Prostate gland (tissue), 2 donors: Measurements from ENCODE around the gene RNF39. TPM values are rescaled to one million over a fixed set of nuclear protein-coding genes. Genes with fewer than 3 reads are reported as not detected.

Experiments
- DNase-seq: peaks from one replicate; pipeline ENCODE4 v3.0.0-alpha.2; 2019; ENCODE audit warnings: low spot score
- H3K27ac ChIP-seq, 2 donors: fragments of 200-600 bp; sonication (generic); 2 replicates each; pipeline ENCODE4 v1.5.1; 2017 to 2019
- H3K27me3 ChIP-seq: fragments of 200-600 bp; sonication (generic); replicated peaks from 2 replicates; pipeline ENCODE4 v1.5.1; 2019; ENCODE audit not compliant: insufficient read depth
- H3K36me3 ChIP-seq, 2 donors: fragments of 200-600 bp; sonication (generic); 1 replicate in 1 of 2; 2 replicates in 1 of 2; pipeline versions ENCODE4 v1.5.1 to v1.8.1; 2017 to 2019
- H3K4me1 ChIP-seq: fragments of 200-600 bp; sonication (generic); replicated peaks from 2 replicates; pipeline ENCODE4 v1.5.1; 2019
- H3K4me3 ChIP-seq, 2 donors: fragments of 200-600 bp; sonication (generic); 2 replicates each; pipeline ENCODE4 v1.5.1; 2017 to 2019
- H3K9me3 ChIP-seq: fragments of 200-600 bp; sonication (generic); 2 replicates; pipeline ENCODE4 v1.5.1; 2017
- CTCF ChIP-seq, 4 experiments: fragments of 200-600 bp in 2 of 4; fragments of 450-650 bp in 2 of 4; sonication (generic) in 2 of 4; IDR thresholded peaks; 1 replicate in 3 of 4; 2 replicates in 1 of 4; pipeline ENCODE4 v1.5.1; 2016 to 2019; ENCODE audit warnings: antibody characterized with exemption in 4 of 4, mild to moderate bottlenecking in 2 of 4, moderate library complexity in 2 of 4
- POLR2A ChIP-seq: fragments of 450-650 bp; IDR thresholded peaks from one replicate; pipeline ENCODE4 v1.6.1; 2016; ENCODE audit warnings: antibody characterized with exemption, mild to moderate bottlenecking
- POLR2AphosphoS5 ChIP-seq: sonication (generic); formaldehyde crosslinking; IDR thresholded peaks from one replicate; pipeline ENCODE4 v1.6.1; 2017; ENCODE audit warnings: antibody characterized with exemption
- WGBS: methylation state at CpG from one replicate; pipeline ENCODE4 v1.1.5; 2018; 5-methylcytosine and 5-hydroxymethylcytosine counted together
- intact Hi-C: fragments of 100-400 bp; cut with DNase I; formaldehyde crosslinking; loops from one replicate; pipeline ENCODE4 v1.14.2; 2022
- total RNA-seq, 2 donors: library from RNA; depleted of rRNA; stranded (reverse); fragments of >200 nt; gene quantifications; one replicate each; pipeline ENCODE4 v1.1.0, GENCODE V29; 2016

Gene RNF39
- total RNA-seq, 2 donors from 2014 or later, result 9.0 to 29.1 TPM

- Histone ChIP-seq H3K4me3 (peak overlapping the region; percentile 19 to 29), H3K4me1 (peaks cover 18% of the 10 kb centered on the region), H3K27me3 (no peaks in the 10 kb centered on the region), H3K9me3 (no peaks in the 10 kb centered on the region), H3K27ac (peak overlapping the region; percentile 9 to 21), H3K36me3 (no peaks in the 10 kb centered on the region)
- TF ChIP-seq POLR2A (peak; percentile 33), CTCF (IDR thresholded peaks at IDR 0.05) (peak in 1 of 4 experiments; percentile 28), POLR2AphosphoS5 (peak; percentile 62)
- DNase-seq, result peak; percentile 54
- intact Hi-C loops, result no loop called here
- under 1% methylated on average over 46 of the region's 47 CpGs for WGBS
These were observed 25.2 kb upstream of the RNF39 start for GRCh38 chr6:30100585-30101443.

GRCh38 chr6:30100154-30100553 lies 24.6 kb upstream of the RNF39 start:
- no peaks in the 10 kb centered on the region for H3K9me3 ChIP-seq
- 42% methylated on average over 8 of the region's 8 CpGs for WGBS
- DNase-seq, result no peak
- TF ChIP-seq POLR2AphosphoS5, result no peak
- no peak for TF ChIP-seq POLR2A
- TF ChIP-seq CTCF (IDR thresholded peaks at IDR 0.05), result no peak
- no peaks in the 10 kb centered on the region for H3K36me3 ChIP-seq
- H3K4me3 ChIP-seq, result peak overlapping the region in 1 of 2 donors; percentile 19
- intact Hi-C loops, result no loop called here
- peak overlapping the region in 1 of 2 donors; percentile 21 for H3K27ac ChIP-seq
- no peaks in the 10 kb centered on the region for H3K27me3 ChIP-seq
- H3K4me1 ChIP-seq, result peaks cover 19% of the 10 kb centered on the region

GRCh38 chr6:30097902-30098768 lies 22.6 kb upstream of the RNF39 start:
- Histone ChIP-seq H3K27me3 (no peaks in the 10 kb centered on the region), H3K4me1 (peaks cover 15% of the 10 kb centered on the region), H3K4me3 (no peak overlapping the region), H3K36me3 (no peaks in the 10 kb centered on the region), H3K9me3 (no peaks in the 10 kb centered on the region), H3K27ac (no peak overlapping the region)
- no peak for DNase-seq
- WGBS, result 70% methylated on average over 4 of the region's 4 CpGs
- intact Hi-C loops, result no loop called here
- TF ChIP-seq POLR2A (no peak), POLR2AphosphoS5 (no peak)

GRCh38 chr6:30096829-30097228 lies 21.3 kb upstream of the RNF39 start:
- Histone ChIP-seq H3K9me3 (no peaks in the 10 kb centered on the region), H3K27me3 (no peaks in the 10 kb centered on the region), H3K4me3 (no peak overlapping the region), H3K36me3 (no peaks in the 10 kb centered on the region), H3K4me1 (peaks cover 6% of the 10 kb centered on the region), H3K27ac (no peak overlapping the region)
- TF ChIP-seq POLR2AphosphoS5 (no peak), CTCF (IDR thresholded peaks at IDR 0.05) (no peak), POLR2A (no peak)
- DNase-seq, result no peak
- WGBS, result 13% methylated on average over 1 of the region's 1 CpG
- intact Hi-C loops, result no loop called here

- TF ChIP-seq POLR2A (no peak), POLR2AphosphoS5 (no peak), CTCF (IDR thresholded peaks at IDR 0.05) (no peak)
- peaks cover 3% of the 10 kb centered on the region for H3K4me1 ChIP-seq
- H3K27me3 ChIP-seq, result no peaks in the 10 kb centered on the region
- no peaks in the 10 kb centered on the region for H3K9me3 ChIP-seq
- H3K27ac ChIP-seq, result no peak overlapping the region
- no peak for DNase-seq
- 70% methylated on average over 4 of the region's 5 CpGs for WGBS
- H3K36me3 ChIP-seq, result no peaks in the 10 kb centered on the region
- no peak overlapping the region for H3K4me3 ChIP-seq
- intact Hi-C loops, result no loop called here
These were observed 18.5 kb upstream of the RNF39 start for GRCh38 chr6:30093951-30094661.
